WTC11 (cell line): Measurements from ENCODE around the gene SUSD6. TPM values are rescaled to one million over a fixed set of nuclear protein-coding genes. Genes with fewer than 3 reads are reported as not detected.

Source experiments
- ATAC-seq: fragments of 200-7000 bp; cut with Tn5 transposase; 2 replicates; pipeline ENCODE4 v1.10.0; 2021; ENCODE audit warnings: mild to moderate bottlenecking, moderate library complexity
- CTCF ChIA-PET: fragments of 300-600 bp; sonication (Branson Sonifier 250); formaldehyde crosslinking; loops from one replicate; lab custom pipeline; 2021; ENCODE audit warnings: antibody characterized with exemption; lab: Charles Lee
- POLR2A ChIA-PET: fragments of 350-600 bp; sonication (Branson Sonifier 250); formaldehyde crosslinking; loops from one replicate; lab custom pipeline; 2021; ENCODE audit warnings: antibody characterized with exemption; lab: Charles Lee
- DNase-seq: peaks from one replicate; pipeline ENCODE4 v3.0.0; 2021; ENCODE audit warnings: low spot score
- H3K27ac Mint-ChIP-seq: 2 replicates; pipeline ENCODE4 v1.8.0; 2021; ENCODE audit warnings: mixed read lengths
- H3K27me3 Mint-ChIP-seq: 2 replicates; pipeline ENCODE4 v1.8.0; 2021; ENCODE audit warnings: low read depth, mild to moderate bottlenecking, moderate library complexity, mixed read lengths
- H3K36me3 Mint-ChIP-seq: 2 replicates; pipeline ENCODE4 v1.8.0; 2021; ENCODE audit warnings: mixed read lengths
- H3K4me1 Mint-ChIP-seq: 2 replicates; pipeline ENCODE4 v1.8.0; 2022; ENCODE audit warnings: mixed read lengths
- H3K4me3 Mint-ChIP-seq: 2 replicates; pipeline ENCODE4 v1.8.0; 2021; ENCODE audit warnings: mild to moderate bottlenecking, moderate library complexity, mixed read lengths
- H3K9me3 Mint-ChIP-seq: 2 replicates; pipeline ENCODE4 v1.8.0; 2021; ENCODE audit warnings: mixed read lengths
- GRHL2 ChIP-seq: fragments of 250-450 bp; sonication (Bioruptor Pico); IDR thresholded peaks from 2 replicates; pipeline ENCODE4 v1.8.0; 2022; ENCODE audit warnings: mild to moderate bottlenecking, moderate library complexity; ENCODE audit not compliant: insufficient replicate concordance, severe bottlenecking
- NFYB ChIP-seq: sonication (generic); formaldehyde crosslinking; conservative IDR thresholded peaks from 2 replicates; pipeline ENCODE4 v1.8.0; 2022; ENCODE audit warnings: low read depth, missing genetic modification reagents
- NR1H2 ChIP-seq: sonication (generic); formaldehyde crosslinking; IDR thresholded peaks from 2 replicates; pipeline ENCODE4 v1.9.0; 2021; ENCODE audit warnings: mild to moderate bottlenecking, moderate library complexity, missing genetic modification reagents
- NR3C1 ChIP-seq: sonication (generic); formaldehyde crosslinking; conservative IDR thresholded peaks from 2 replicates; pipeline ENCODE4 v1.8.1; 2023; ENCODE audit warnings: low read depth, mild to moderate bottlenecking, missing genetic modification reagents
- SP1 ChIP-seq: sonication (generic); formaldehyde crosslinking; conservative IDR thresholded peaks from 2 replicates; pipeline ENCODE4 v1.8.1; 2022; ENCODE audit warnings: missing genetic modification reagents
- ZBTB21 ChIP-seq: sonication (generic); formaldehyde crosslinking; IDR thresholded peaks from 2 replicates; pipeline ENCODE4 v1.8.1; 2023; ENCODE audit warnings: mild to moderate bottlenecking, missing genetic modification reagents, borderline replicate concordance
- ZNF219 ChIP-seq: sonication (generic); formaldehyde crosslinking; IDR thresholded peaks from 2 replicates; pipeline ENCODE4 v1.8.0; 2023; ENCODE audit warnings: missing genetic modification reagents, mild to moderate bottlenecking, borderline replicate concordance
- ZNF317 ChIP-seq: sonication (generic); formaldehyde crosslinking; IDR thresholded peaks from 2 replicates; pipeline ENCODE4 v1.8.1; 2023; ENCODE audit warnings: low read depth, mild to moderate bottlenecking, moderate library complexity, missing genetic modification reagents, borderline replicate concordance
- total RNA-seq: library from RNA; stranded (reverse); gene quantifications from 3 replicates; pipeline ENCODE4 v1.2.3, GENCODE V29; 2021
- TF ChIP-seq, protein P1 (sequence below): sonication (generic); formaldehyde crosslinking; IDR thresholded peaks from 2 replicates; pipeline ENCODE4 v1.8.0; 2023; ENCODE audit warnings: mild to moderate bottlenecking, missing genetic modification reagents
- TF ChIP-seq, protein P2 (sequence below): fragments of 250-450 bp; sonication (Bioruptor Pico); IDR thresholded peaks from 2 replicates; pipeline ENCODE4 v2.1.2; 2022; ENCODE audit warnings: mild to moderate bottlenecking, moderate library complexity
- TF ChIP-seq, protein P3 (sequence below): fragments of 200-600 bp; IDR thresholded peaks from 2 replicates; pipeline ENCODE4 v1.8.0; 2022; ENCODE audit warnings: antibody characterized with exemption
- TF ChIP-seq, protein P4 (sequence below): sonication (generic); formaldehyde crosslinking; IDR thresholded peaks from 2 replicates; pipeline ENCODE4 v1.8.1; 2023; ENCODE audit warnings: mild to moderate bottlenecking, missing genetic modification reagents, borderline replicate concordance
- TF ChIP-seq, protein P5 (sequence below): sonication (generic); formaldehyde crosslinking; IDR thresholded peaks from 2 replicates; pipeline ENCODE4 v1.8.1; 2022; ENCODE audit warnings: low read depth, mild to moderate bottlenecking, moderate library complexity, missing genetic modification reagents, borderline replicate concordance
- TF ChIP-seq, protein P6 (sequence below): sonication (generic); formaldehyde crosslinking; IDR thresholded peaks from 2 replicates; pipeline ENCODE4 v1.8.1; 2023; ENCODE audit warnings: mild to moderate bottlenecking, missing genetic modification reagents, moderate library complexity
- TF ChIP-seq, protein P7 (sequence below): sonication (generic); formaldehyde crosslinking; IDR thresholded peaks from 2 replicates; pipeline ENCODE4 v1.8.0; 2023; ENCODE audit warnings: missing genetic modification reagents, mild to moderate bottlenecking, borderline replicate concordance

SUSD6 gene
- total RNA-seq, 1 experiment from 2014 or later = 10.1 TPM

DNA sequence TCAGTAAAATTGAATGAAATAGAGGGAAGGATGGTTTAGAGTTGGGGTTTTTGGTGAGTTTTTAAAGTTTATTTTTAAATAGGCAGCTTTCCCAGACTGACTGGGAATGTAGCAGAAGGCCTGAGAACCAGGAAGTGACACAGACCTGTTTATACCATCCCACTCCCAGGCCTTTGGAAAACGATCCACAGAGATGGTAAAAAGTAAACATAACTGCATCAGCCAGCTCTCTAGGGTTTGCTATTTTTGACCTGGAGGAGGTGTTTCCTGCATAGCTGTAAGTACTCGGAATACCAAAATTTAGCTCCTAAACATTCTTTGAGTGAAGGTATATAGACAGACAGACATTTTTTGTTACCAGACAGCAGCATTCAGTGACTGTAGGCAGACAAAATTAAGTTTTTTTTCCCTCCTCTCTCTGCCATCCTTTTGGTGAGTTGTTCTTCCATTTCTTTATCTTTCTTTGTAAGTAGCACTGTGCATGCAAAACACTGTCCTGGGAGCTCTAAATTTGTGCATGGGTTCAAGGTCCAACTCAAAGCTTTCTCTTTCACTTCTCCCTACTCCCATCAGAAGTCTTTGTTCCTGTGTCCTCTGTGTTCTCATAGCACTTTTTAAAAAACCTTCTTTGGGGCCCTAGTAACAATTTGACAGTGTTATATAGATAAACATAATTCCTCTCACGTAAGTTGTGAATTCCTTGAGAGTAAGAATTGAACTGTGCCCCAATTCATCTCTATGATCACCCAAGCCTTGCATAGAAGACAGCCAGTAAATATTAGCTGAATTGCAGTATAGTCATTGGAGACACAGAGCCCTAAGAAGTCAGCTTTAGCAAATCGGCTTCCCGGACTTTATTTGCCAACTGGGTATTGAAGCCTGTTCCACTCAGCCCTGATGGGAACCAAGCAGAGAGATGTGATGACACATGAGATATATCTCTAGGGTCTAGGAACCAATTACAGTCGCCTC is 37.4 kb downstream of the SUSD6 start:
- ChIA-PET POLR2A (no interaction called here), CTCF (interaction anchor here (0.9 to 2.0 kb wide), 8 partner anchors 10 to 380 kb away, joined by 3 to 5 read pairs (median 4); no protein-coding TSS in a partner anchor)
- H3K4me1 Mint-ChIP-seq = peaks cover 56% of the 10 kb centered on the region
- no peaks in the 10 kb centered on the region for H3K27me3 Mint-ChIP-seq
- ATAC-seq (no peak; the same call in 1 of the 2 replicates), DNase-seq (no peak)
- TF ChIP-seq, protein P1, sequence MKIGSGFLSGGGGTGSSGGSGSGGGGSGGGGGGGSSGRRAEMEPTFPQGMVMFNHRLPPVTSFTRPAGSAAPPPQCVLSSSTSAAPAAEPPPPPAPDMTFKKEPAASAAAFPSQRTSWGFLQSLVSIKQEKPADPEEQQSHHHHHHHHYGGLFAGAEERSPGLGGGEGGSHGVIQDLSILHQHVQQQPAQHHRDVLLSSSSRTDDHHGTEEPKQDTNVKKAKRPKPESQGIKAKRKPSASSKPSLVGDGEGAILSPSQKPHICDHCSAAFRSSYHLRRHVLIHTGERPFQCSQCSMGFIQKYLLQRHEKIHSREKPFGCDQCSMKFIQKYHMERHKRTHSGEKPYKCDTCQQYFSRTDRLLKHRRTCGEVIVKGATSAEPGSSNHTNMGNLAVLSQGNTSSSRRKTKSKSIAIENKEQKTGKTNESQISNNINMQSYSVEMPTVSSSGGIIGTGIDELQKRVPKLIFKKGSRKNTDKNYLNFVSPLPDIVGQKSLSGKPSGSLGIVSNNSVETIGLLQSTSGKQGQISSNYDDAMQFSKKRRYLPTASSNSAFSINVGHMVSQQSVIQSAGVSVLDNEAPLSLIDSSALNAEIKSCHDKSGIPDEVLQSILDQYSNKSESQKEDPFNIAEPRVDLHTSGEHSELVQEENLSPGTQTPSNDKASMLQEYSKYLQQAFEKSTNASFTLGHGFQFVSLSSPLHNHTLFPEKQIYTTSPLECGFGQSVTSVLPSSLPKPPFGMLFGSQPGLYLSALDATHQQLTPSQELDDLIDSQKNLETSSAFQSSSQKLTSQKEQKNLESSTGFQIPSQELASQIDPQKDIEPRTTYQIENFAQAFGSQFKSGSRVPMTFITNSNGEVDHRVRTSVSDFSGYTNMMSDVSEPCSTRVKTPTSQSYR (CRISPR knock-in tag) = no peak
- TF ChIP-seq ZNF219 (CRISPR knock-in tag) (no peak), NR3C1 (no peak), GRHL2 (CRISPR knock-in tag) (no peak), NR1H2 (CRISPR knock-in tag) (no peak), ZNF317 (CRISPR knock-in tag) (no peak), SP1 (CRISPR knock-in tag) (no peak), ZBTB21 (CRISPR knock-in tag) (no peak), NFYB (CRISPR knock-in tag) (no peak)
- TF ChIP-seq, protein P2, sequence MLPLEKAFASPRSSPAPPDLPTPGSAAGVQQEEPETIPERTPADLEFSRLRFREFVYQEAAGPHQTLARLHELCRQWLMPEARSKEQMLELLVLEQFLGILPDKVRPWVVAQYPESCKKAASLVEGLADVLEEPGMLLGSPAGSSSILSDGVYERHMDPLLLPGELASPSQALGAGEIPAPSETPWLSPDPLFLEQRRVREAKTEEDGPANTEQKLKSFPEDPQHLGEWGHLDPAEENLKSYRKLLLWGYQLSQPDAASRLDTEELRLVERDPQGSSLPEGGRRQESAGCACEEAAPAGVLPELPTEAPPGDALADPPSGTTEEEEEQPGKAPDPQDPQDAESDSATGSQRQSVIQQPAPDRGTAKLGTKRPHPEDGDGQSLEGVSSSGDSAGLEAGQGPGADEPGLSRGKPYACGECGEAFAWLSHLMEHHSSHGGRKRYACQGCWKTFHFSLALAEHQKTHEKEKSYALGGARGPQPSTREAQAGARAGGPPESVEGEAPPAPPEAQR (CRISPR knock-in tag) = no peak
- TF ChIP-seq, protein P3, sequence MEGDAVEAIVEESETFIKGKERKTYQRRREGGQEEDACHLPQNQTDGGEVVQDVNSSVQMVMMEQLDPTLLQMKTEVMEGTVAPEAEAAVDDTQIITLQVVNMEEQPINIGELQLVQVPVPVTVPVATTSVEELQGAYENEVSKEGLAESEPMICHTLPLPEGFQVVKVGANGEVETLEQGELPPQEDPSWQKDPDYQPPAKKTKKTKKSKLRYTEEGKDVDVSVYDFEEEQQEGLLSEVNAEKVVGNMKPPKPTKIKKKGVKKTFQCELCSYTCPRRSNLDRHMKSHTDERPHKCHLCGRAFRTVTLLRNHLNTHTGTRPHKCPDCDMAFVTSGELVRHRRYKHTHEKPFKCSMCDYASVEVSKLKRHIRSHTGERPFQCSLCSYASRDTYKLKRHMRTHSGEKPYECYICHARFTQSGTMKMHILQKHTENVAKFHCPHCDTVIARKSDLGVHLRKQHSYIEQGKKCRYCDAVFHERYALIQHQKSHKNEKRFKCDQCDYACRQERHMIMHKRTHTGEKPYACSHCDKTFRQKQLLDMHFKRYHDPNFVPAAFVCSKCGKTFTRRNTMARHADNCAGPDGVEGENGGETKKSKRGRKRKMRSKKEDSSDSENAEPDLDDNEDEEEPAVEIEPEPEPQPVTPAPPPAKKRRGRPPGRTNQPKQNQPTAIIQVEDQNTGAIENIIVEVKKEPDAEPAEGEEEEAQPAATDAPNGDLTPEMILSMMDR = no peak
- TF ChIP-seq, protein P4, sequence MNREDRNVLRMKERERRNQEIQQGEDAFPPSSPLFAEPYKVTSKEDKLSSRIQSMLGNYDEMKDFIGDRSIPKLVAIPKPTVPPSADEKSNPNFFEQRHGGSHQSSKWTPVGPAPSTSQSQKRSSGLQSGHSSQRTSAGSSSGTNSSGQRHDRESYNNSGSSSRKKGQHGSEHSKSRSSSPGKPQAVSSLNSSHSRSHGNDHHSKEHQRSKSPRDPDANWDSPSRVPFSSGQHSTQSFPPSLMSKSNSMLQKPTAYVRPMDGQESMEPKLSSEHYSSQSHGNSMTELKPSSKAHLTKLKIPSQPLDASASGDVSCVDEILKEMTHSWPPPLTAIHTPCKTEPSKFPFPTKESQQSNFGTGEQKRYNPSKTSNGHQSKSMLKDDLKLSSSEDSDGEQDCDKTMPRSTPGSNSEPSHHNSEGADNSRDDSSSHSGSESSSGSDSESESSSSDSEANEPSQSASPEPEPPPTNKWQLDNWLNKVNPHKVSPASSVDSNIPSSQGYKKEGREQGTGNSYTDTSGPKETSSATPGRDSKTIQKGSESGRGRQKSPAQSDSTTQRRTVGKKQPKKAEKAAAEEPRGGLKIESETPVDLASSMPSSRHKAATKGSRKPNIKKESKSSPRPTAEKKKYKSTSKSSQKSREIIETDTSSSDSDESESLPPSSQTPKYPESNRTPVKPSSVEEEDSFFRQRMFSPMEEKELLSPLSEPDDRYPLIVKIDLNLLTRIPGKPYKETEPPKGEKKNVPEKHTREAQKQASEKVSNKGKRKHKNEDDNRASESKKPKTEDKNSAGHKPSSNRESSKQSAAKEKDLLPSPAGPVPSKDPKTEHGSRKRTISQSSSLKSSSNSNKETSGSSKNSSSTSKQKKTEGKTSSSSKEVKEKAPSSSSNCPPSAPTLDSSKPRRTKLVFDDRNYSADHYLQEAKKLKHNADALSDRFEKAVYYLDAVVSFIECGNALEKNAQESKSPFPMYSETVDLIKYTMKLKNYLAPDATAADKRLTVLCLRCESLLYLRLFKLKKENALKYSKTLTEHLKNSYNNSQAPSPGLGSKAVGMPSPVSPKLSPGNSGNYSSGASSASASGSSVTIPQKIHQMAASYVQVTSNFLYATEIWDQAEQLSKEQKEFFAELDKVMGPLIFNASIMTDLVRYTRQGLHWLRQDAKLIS (CRISPR knock-in tag) = no peak
- TF ChIP-seq, protein P5, sequence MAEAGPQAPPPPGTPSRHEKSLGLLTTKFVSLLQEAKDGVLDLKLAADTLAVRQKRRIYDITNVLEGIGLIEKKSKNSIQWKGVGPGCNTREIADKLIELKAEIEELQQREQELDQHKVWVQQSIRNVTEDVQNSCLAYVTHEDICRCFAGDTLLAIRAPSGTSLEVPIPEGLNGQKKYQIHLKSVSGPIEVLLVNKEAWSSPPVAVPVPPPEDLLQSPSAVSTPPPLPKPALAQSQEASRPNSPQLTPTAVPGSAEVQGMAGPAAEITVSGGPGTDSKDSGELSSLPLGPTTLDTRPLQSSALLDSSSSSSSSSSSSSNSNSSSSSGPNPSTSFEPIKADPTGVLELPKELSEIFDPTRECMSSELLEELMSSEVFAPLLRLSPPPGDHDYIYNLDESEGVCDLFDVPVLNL = no peak
- TF ChIP-seq, protein P6, sequence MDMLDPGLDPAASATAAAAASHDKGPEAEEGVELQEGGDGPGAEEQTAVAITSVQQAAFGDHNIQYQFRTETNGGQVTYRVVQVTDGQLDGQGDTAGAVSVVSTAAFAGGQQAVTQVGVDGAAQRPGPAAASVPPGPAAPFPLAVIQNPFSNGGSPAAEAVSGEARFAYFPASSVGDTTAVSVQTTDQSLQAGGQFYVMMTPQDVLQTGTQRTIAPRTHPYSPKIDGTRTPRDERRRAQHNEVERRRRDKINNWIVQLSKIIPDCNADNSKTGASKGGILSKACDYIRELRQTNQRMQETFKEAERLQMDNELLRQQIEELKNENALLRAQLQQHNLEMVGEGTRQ (CRISPR knock-in tag) = no peak
- TF ChIP-seq, protein P7, sequence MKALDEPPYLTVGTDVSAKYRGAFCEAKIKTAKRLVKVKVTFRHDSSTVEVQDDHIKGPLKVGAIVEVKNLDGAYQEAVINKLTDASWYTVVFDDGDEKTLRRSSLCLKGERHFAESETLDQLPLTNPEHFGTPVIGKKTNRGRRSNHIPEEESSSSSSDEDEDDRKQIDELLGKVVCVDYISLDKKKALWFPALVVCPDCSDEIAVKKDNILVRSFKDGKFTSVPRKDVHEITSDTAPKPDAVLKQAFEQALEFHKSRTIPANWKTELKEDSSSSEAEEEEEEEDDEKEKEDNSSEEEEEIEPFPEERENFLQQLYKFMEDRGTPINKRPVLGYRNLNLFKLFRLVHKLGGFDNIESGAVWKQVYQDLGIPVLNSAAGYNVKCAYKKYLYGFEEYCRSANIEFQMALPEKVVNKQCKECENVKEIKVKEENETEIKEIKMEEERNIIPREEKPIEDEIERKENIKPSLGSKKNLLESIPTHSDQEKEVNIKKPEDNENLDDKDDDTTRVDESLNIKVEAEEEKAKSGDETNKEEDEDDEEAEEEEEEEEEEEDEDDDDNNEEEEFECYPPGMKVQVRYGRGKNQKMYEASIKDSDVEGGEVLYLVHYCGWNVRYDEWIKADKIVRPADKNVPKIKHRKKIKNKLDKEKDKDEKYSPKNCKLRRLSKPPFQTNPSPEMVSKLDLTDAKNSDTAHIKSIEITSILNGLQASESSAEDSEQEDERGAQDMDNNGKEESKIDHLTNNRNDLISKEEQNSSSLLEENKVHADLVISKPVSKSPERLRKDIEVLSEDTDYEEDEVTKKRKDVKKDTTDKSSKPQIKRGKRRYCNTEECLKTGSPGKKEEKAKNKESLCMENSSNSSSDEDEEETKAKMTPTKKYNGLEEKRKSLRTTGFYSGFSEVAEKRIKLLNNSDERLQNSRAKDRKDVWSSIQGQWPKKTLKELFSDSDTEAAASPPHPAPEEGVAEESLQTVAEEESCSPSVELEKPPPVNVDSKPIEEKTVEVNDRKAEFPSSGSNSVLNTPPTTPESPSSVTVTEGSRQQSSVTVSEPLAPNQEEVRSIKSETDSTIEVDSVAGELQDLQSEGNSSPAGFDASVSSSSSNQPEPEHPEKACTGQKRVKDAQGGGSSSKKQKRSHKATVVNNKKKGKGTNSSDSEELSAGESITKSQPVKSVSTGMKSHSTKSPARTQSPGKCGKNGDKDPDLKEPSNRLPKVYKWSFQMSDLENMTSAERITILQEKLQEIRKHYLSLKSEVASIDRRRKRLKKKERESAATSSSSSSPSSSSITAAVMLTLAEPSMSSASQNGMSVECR (CRISPR knock-in tag) = no peak
- no peaks in the 10 kb centered on the region for H3K36me3 Mint-ChIP-seq
- no peaks in the 10 kb centered on the region for H3K9me3 Mint-ChIP-seq
- no peak overlapping the region for H3K4me3 Mint-ChIP-seq
- H3K27ac Mint-ChIP-seq = peak overlapping the region; percentile 54
